ENCODE measurements around the gene SPAG17.

SPAG17 gene

GRCh38 chr1:118075116-118075515 lies 109.9 kb downstream of the SPAG17 start:
- DNase-seq (ENCODE audit: low read depth) = no peak

GRCh38 chr1:118073648-118074435 lies 111.2 kb downstream of the SPAG17 start:
- DNase-seq (ENCODE audit: low read depth) = peak; percentile 22

- no peak for DNase-seq (ENCODE audit: low read depth)
Measured at GRCh38 chr1:118049981-118050380, 135.0 kb downstream of the SPAG17 start.

- DNase-seq (ENCODE audit: low read depth) = no peak
Measured at GRCh38 chr1:118047650-118048224, 137.3 kb downstream of the SPAG17 start.

- no peak for DNase-seq (ENCODE audit: low read depth)
Measured at GRCh38 chr1:118047006-118047649, 137.9 kb downstream of the SPAG17 start.

GRCh38 chr1:118043624-118044023 lies 141.4 kb downstream of the SPAG17 start:
- no peak for DNase-seq (ENCODE audit: low read depth)

GRCh38 chr1:118042501-118042900 lies 142.5 kb downstream of the SPAG17 start:
- no peak for DNase-seq (ENCODE audit: low read depth)

GRCh38 chr1:118039170-118039569 lies 145.9 kb downstream of the SPAG17 start:
- no peak for DNase-seq (ENCODE audit: low read depth)

- DNase-seq (ENCODE audit: low read depth) = no peak
Measured at GRCh38 chr1:118032883-118033282, 152.1 kb downstream of the SPAG17 start.

- DNase-seq (ENCODE audit: low read depth) = no peak
Measured at GRCh38 chr1:118028267-118028666, 156.8 kb downstream of the SPAG17 start.

GRCh38 chr1:118023199-118023598 lies 161.8 kb downstream of the SPAG17 start:
- DNase-seq (ENCODE audit: low read depth) = no peak

GRCh38 chr1:118021668-118022067 lies 163.4 kb downstream of the SPAG17 start:
- DNase-seq (ENCODE audit: low read depth) = no peak

GRCh38 chr1:118018060-118018459 lies 167.0 kb downstream of the SPAG17 start:
- DNase-seq (ENCODE audit: low read depth) = no peak

GRCh38 chr1:118013938-118014337 lies 171.1 kb downstream of the SPAG17 start:
- no peak for DNase-seq (ENCODE audit: low read depth)

- DNase-seq (ENCODE audit: low read depth) = no peak
Measured at GRCh38 chr1:118013336-118013735, 171.7 kb downstream of the SPAG17 start.

- no peak for DNase-seq (ENCODE audit: low read depth)
Measured at GRCh38 chr1:118012515-118013124, 172.4 kb downstream of the SPAG17 start.

GRCh38 chr1:118008011-118008410 lies 177.0 kb downstream of the SPAG17 start:
- no peak for DNase-seq (ENCODE audit: low read depth)

- no peak for DNase-seq (ENCODE audit: low read depth)
Measured at GRCh38 chr1:118007391-118007790, 177.6 kb downstream of the SPAG17 start.

- DNase-seq (ENCODE audit: low read depth) = no peak
Measured at GRCh38 chr1:118004312-118004711, 180.7 kb downstream of the SPAG17 start.

- no peak for DNase-seq (ENCODE audit: low read depth)
Measured at GRCh38 chr1:117985973-117986372, 199.1 kb downstream of the SPAG17 start.

GRCh38 chr1:117985239-117985638 lies 199.8 kb downstream of the SPAG17 start:
- no peak for DNase-seq (ENCODE audit: low read depth)

- no peak for DNase-seq (ENCODE audit: low read depth)
Measured at GRCh38 chr1:117981455-117982192, 203.4 kb downstream of the SPAG17 start.

Measured in GM04504 (cell line).